Keratinocyte (primary cell): ENCODE measurements around the gene HEPHL1. TPM values are rescaled to one million over a fixed set of nuclear protein-coding genes. Genes with fewer than 3 reads are reported as not detected.

Experiments
- DNase-seq: peaks from one replicate; pipeline ENCODE4 v3.0.0-alpha.2; 2011; ENCODE audit warnings: low read depth, missing footprints, low spot score
- FAIRE-seq: peaks from 2 replicates; lab custom pipeline; 2011; peaks lifted over from hg19 to GRCh38; lab: Jason Lieb, UNC
- H2AFZ ChIP-seq: 2 replicates; pipeline ENCODE4 v1.6.0; 2012; ENCODE audit warnings: low read length, control low read depth, inconsistent platforms; ENCODE audit not compliant: control insufficient read depth
- H3K27ac ChIP-seq: 2 replicates; pipeline ENCODE4 v1.5.1; 2011; ENCODE audit warnings: low read length; ENCODE audit not compliant: control insufficient read depth, insufficient read depth
- H3K27me3 ChIP-seq: 3 replicates; pipeline ENCODE4 v1.6.0; 2011; ENCODE audit warnings: low read length; ENCODE audit not compliant: control insufficient read depth, insufficient read depth; ENCODE audit errors: extremely low read depth
- H3K36me3 ChIP-seq, 2 experiments: 2 replicates in 1 of 2; 3 replicates in 1 of 2; pipeline ENCODE4 v1.5.1; 2011; ENCODE audit warnings: low read length in 2 of 2, mild to moderate bottlenecking in 1 of 2; ENCODE audit not compliant: control insufficient read depth in 2 of 2, insufficient read depth in 2 of 2; ENCODE audit errors: extremely low read depth in 1 of 2
- H3K4me1 ChIP-seq: 3 replicates; pipeline ENCODE4 v1.5.1; 2011; ENCODE audit warnings: low read length; ENCODE audit not compliant: control insufficient read depth, insufficient read depth; ENCODE audit errors: extremely low read depth
- H3K4me2 ChIP-seq: 3 replicates; pipeline ENCODE4 v1.6.0; 2011; ENCODE audit warnings: low read depth, low read length; ENCODE audit not compliant: control insufficient read depth, insufficient read depth; ENCODE audit errors: extremely low read depth
- H3K4me3 ChIP-seq, 3 experiments: fragments of 200-600 bp in 1 of 3; sonication (generic) in 1 of 3; 2 replicates in 2 of 3; 3 replicates in 1 of 3; pipeline ENCODE4 v1.5.1; 2011 to 2016; ENCODE audit warnings: low read length in 3 of 3, mild to moderate bottlenecking in 3 of 3, control low read depth in 2 of 3, inconsistent platforms in 1 of 3, low read depth in 1 of 3, mixed read lengths in 1 of 3, mixed run types in 1 of 3, moderate library complexity in 1 of 3; ENCODE audit not compliant: control insufficient read depth in 2 of 3, insufficient read depth in 2 of 3; ENCODE audit errors: extremely low read depth in 1 of 3
- H3K79me2 ChIP-seq: 2 replicates; pipeline ENCODE4 v1.6.0; 2012; ENCODE audit warnings: low read length; ENCODE audit not compliant: control insufficient read depth, insufficient read depth
- H3K9ac ChIP-seq: 3 replicates; pipeline ENCODE4 v1.6.0; 2011; ENCODE audit warnings: low read length; ENCODE audit not compliant: control insufficient read depth, insufficient read depth; ENCODE audit errors: extremely low read depth
- H3K9me1 ChIP-seq: 3 replicates; pipeline ENCODE4 v1.6.0; 2011; ENCODE audit warnings: low read length; ENCODE audit not compliant: control insufficient read depth, insufficient read depth; ENCODE audit errors: extremely low read depth
- H3K9me3 ChIP-seq: 2 replicates; pipeline ENCODE4 v1.5.1; 2012; ENCODE audit warnings: low read depth, low read length; ENCODE audit not compliant: control insufficient read depth
- H4K20me1 ChIP-seq: 3 replicates; pipeline ENCODE4 v1.6.0; 2011; ENCODE audit warnings: low read length; ENCODE audit not compliant: control insufficient read depth, insufficient read depth; ENCODE audit errors: extremely low read depth
- EZH2 ChIP-seq: IDR thresholded peaks from one replicate; pipeline ENCODE4 v1.6.1; 2012; ENCODE audit warnings: inconsistent platforms, mild to moderate bottlenecking, low read length, moderate library complexity
- dilution Hi-C: fragments of 300-500 bp; cut with MboI; formaldehyde crosslinking; loops from one replicate; pipeline ENCODE4 v1.7.0; 2020; ENCODE audit warnings: low sequenced_read_pairs; ENCODE audit not compliant: extremely low pct_ligation_motif_present
- polyA plus RNA-seq, 5 experiments: library from polyadenylated mRNA; depleted of rRNA in 3 of 5; stranded (reverse) in 3 of 5; stranded (forward) in 1 of 5; unstranded in 1 of 5; fragments of >200 nt; gene quantifications; 1 replicate in 1 of 5; 2 replicates in 3 of 5; 3 replicates in 1 of 5; pipeline versions ENCODE4 v1.2.1 to v1.2.3, GENCODE V29; 2011 to 2012; ENCODE audit warnings: missing spikeins in 2 of 5, low read depth in 1 of 5, low replicate concordance in 1 of 5
- TF ChIP-seq, protein P1 (sequence below), 3 experiments: IDR thresholded peaks in 1 of 3; conservative IDR thresholded peaks in 1 of 3; optimal IDR thresholded peaks in 1 of 3; 2 replicates in 2 of 3; 3 replicates in 1 of 3; pipeline versions ENCODE3 to v1.5.1; 2011; ENCODE audit warnings: low read length in 3 of 3, mild to moderate bottlenecking in 3 of 3, moderate library complexity in 2 of 3, control low read depth in 1 of 3, inconsistent platforms in 1 of 3; ENCODE audit not compliant: insufficient read depth in 2 of 3; ENCODE audit errors: extremely low read depth in 1 of 3

The HEPHL1 gene
- polyA plus RNA-seq, 1 donor (not counting 4 experiments of a cell fraction or from before 2014, with no cell fraction given), result 138 TPM

DNA sequence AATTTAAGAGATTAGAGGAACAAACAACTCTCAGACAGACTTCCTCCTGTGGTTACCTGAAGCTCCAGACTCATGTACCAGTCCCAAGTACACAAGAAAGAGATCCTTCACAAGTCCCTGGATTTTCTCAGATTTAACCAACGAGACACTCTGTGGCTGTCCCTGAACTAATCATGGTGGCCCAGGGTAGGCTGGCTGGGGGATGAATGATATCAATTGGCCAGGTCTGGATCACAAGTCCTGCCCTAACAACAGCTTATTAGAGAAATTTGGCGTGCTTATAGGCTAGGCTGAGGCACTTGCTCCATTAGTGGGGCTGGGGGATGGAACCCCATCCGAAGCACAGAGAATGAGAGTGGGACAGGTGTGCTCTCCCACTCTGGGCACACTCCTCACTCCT is 22.1 kb downstream of the HEPHL1 start:
- Histone ChIP-seq H4K20me1 (no peaks in the 10 kb centered on the region), H3K79me2 (peaks cover 8% of the 10 kb centered on the region), H3K36me3 (peaks cover 3 to 6% of the 10 kb centered on the region in 2 experiments), H3K9ac (no peak overlapping the region), H3K4me1 (peaks cover 6% of the 10 kb centered on the region), H2AFZ (no peak overlapping the region), H3K27me3 (no peaks in the 10 kb centered on the region), H3K9me1 (no peaks in the 10 kb centered on the region), H3K4me3 (no peak overlapping the region), H3K9me3 (no peaks in the 10 kb centered on the region), H3K27ac (no peak overlapping the region), H3K4me2 (no peak overlapping the region)
- no peak for DNase-seq
- FAIRE-seq, result no peak
- dilution Hi-C loops, result no loop called here
- TF ChIP-seq, protein P1, sequence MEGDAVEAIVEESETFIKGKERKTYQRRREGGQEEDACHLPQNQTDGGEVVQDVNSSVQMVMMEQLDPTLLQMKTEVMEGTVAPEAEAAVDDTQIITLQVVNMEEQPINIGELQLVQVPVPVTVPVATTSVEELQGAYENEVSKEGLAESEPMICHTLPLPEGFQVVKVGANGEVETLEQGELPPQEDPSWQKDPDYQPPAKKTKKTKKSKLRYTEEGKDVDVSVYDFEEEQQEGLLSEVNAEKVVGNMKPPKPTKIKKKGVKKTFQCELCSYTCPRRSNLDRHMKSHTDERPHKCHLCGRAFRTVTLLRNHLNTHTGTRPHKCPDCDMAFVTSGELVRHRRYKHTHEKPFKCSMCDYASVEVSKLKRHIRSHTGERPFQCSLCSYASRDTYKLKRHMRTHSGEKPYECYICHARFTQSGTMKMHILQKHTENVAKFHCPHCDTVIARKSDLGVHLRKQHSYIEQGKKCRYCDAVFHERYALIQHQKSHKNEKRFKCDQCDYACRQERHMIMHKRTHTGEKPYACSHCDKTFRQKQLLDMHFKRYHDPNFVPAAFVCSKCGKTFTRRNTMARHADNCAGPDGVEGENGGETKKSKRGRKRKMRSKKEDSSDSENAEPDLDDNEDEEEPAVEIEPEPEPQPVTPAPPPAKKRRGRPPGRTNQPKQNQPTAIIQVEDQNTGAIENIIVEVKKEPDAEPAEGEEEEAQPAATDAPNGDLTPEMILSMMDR (optimal IDR thresholded peaks at IDR 0.05 in 1 of 3, IDR thresholded peaks at IDR 0.05 in 1 of 3, conservative IDR thresholded peaks at IDR 0.05 in 1 of 3; ENCODE audit: extremely low read depth in 1 of 3, insufficient read depth in 2 of 3, low read length in 3 of 3), result no peak
- TF ChIP-seq EZH2, result no peak

DNA sequence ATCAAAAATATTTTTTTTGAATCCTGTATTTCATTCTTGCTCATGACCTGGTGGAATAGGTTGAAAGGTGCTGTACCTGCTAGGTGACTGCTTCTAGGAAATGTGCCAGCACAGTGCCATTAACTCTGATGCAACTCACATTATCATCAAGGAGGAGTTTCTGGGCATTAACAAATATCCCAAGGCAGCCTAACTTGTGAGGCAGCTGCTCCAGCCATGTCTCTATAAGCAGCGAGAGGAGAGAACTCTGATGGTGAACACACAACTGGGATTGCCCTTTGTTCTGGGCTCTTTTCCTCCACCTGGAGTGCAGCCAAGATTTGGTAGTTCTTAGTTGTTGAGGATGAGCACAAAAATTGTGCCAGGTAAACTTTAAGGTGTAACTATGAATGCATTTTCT is 25.6 kb downstream of the HEPHL1 start:
- Histone ChIP-seq H3K4me1 (peaks cover 11% of the 10 kb centered on the region), H3K27me3 (no peaks in the 10 kb centered on the region), H4K20me1 (no peaks in the 10 kb centered on the region), H3K9ac (no peak overlapping the region), H3K4me3 (no peak overlapping the region), H3K9me1 (no peaks in the 10 kb centered on the region), H3K79me2 (peaks cover 14% of the 10 kb centered on the region), H3K4me2 (no peak overlapping the region), H3K9me3 (no peaks in the 10 kb centered on the region), H2AFZ (no peak overlapping the region), H3K36me3 (peaks cover 3 to 6% of the 10 kb centered on the region in 2 experiments), H3K27ac (no peak overlapping the region)
- no peak for DNase-seq
- TF ChIP-seq, protein P1 (optimal IDR thresholded peaks at IDR 0.05 in 1 of 3, IDR thresholded peaks at IDR 0.05 in 1 of 3, conservative IDR thresholded peaks at IDR 0.05 in 1 of 3; ENCODE audit: extremely low read depth in 1 of 3, insufficient read depth in 2 of 3, low read length in 3 of 3), result no peak
- TF ChIP-seq EZH2, result no peak
- dilution Hi-C loops, result no loop called here
- peak; percentile 69 for FAIRE-seq
